Neural cell (in vitro differentiated cells): ENCODE measurements around the gene PSMC3. TPM values are rescaled to one million over a fixed set of nuclear protein-coding genes. Genes with fewer than 3 reads are reported as not detected.

Source experiments
- H2AFZ ChIP-seq: fragments of 200-600, 300-800 bp; sonication (generic), shearing (Covaris generic); 2 replicates; pipeline ENCODE4 v1.6.0; 2014; ENCODE audit warnings: low read depth, mild to moderate bottlenecking, antibody characterized with exemption, low read length, moderate library complexity
- H3F3A ChIP-seq: fragments of 200-600 bp; shearing (Covaris generic); 2 replicates; pipeline ENCODE4 v1.6.1; 2016; ENCODE audit warnings: mild to moderate bottlenecking, moderate library complexity, mixed read lengths, antibody characterized with exemption, low read length; ENCODE audit not compliant: insufficient read depth, poor library complexity, severe bottlenecking
- H3K27ac ChIP-seq: fragments of 200-600, 300-800 bp; sonication (generic), shearing (Covaris generic); 2 replicates; pipeline ENCODE4 v1.5.1; 2014; ENCODE audit warnings: mild to moderate bottlenecking, low read length, moderate library complexity
- H3K27me3 ChIP-seq: fragments of 300-800, 200-600 bp; sonication (generic), shearing (Covaris generic); 2 replicates; pipeline ENCODE4 v1.6.0; 2014; ENCODE audit warnings: mild to moderate bottlenecking, low read depth, low read length, moderate library complexity; ENCODE audit not compliant: insufficient read depth
- H3K36me3 ChIP-seq: fragments of 300-800, 200-600 bp; sonication (generic), shearing (Covaris generic); 2 replicates; pipeline ENCODE4 v1.5.1; 2014; ENCODE audit warnings: mild to moderate bottlenecking, antibody characterized with exemption, low read length, moderate library complexity; ENCODE audit not compliant: insufficient read depth
- H3K4me2 ChIP-seq: fragments of 300-800, 200-600 bp; sonication (generic), shearing (Covaris generic); 2 replicates; pipeline ENCODE4 v1.6.0; 2014; ENCODE audit warnings: mild to moderate bottlenecking, low read length
- H3K4me3 ChIP-seq: fragments of 300-800, 200-600 bp; sonication (generic), shearing (Covaris generic); 2 replicates; pipeline ENCODE4 v1.5.1; 2014; ENCODE audit warnings: mild to moderate bottlenecking, low read length, moderate library complexity
- H3K79me2 ChIP-seq: fragments of 200-600 bp; shearing (Covaris generic); replicated peaks from 2 replicates; pipeline ENCODE4 v1.6.0; 2014; ENCODE audit warnings: mild to moderate bottlenecking, low read length, moderate library complexity; ENCODE audit not compliant: insufficient read depth
- H3K9ac ChIP-seq: fragments of 300-800, 200-600 bp; sonication (generic), shearing (Covaris generic); 2 replicates; pipeline ENCODE4 v1.6.1; 2016; ENCODE audit warnings: mild to moderate bottlenecking, low read length, mixed read lengths
- H3K9me2 ChIP-seq: fragments of 200-600 bp; shearing (Covaris generic); 2 replicates; pipeline ENCODE4 v1.6.1; 2016; ENCODE audit warnings: mild to moderate bottlenecking, low read length, mixed read lengths; ENCODE audit not compliant: insufficient read depth
- H3K9me3 ChIP-seq: fragments of 200-600, 300-800 bp; sonication (generic), shearing (Covaris generic); 2 replicates; pipeline ENCODE4 v1.6.1; 2016; ENCODE audit warnings: mild to moderate bottlenecking, mixed run types, low read length, moderate library complexity, mixed read lengths
- H4K20me1 ChIP-seq: fragments of 200-600 bp; shearing (Covaris generic); 2 replicates; pipeline ENCODE4 v1.6.1; 2016; ENCODE audit warnings: mild to moderate bottlenecking, mixed run types; ENCODE audit not compliant: insufficient read depth
- CTCF ChIP-seq: fragments of 450-650 bp; IDR thresholded peaks from 2 replicates; pipeline ENCODE4 v1.5.1; 2014; ENCODE audit warnings: antibody characterized with exemption, mild to moderate bottlenecking, moderate library complexity; ENCODE audit not compliant: poor library complexity, severe bottlenecking
- EP300 ChIP-seq: fragments of 450-650 bp; conservative IDR thresholded peaks from 2 replicates; pipeline ENCODE4 v1.6.1; 2014; ENCODE audit warnings: antibody characterized with exemption, mild to moderate bottlenecking, moderate library complexity; ENCODE audit not compliant: poor library complexity, severe bottlenecking
- EZH2 ChIP-seq: fragments of 200-600, 300-800 bp; shearing (Covaris generic), sonication (generic); IDR thresholded peaks from 2 replicates; pipeline ENCODE4 v1.6.1; 2014; ENCODE audit warnings: antibody characterized with exemption, low read length, borderline replicate concordance, mild to moderate bottlenecking; ENCODE audit not compliant: insufficient read depth, poor library complexity, severe bottlenecking
- MXI1 ChIP-seq: fragments of 450-650 bp; conservative IDR thresholded peaks from 2 replicates; pipeline ENCODE4 v1.6.1; 2014; ENCODE audit warnings: antibody characterized with exemption, mild to moderate bottlenecking; ENCODE audit not compliant: poor library complexity, severe bottlenecking
- POLR2AphosphoS5 ChIP-seq: IDR thresholded peaks from 2 replicates; pipeline ENCODE4 v1.6.1; 2012
- RAD21 ChIP-seq: fragments of 450-650 bp; conservative IDR thresholded peaks from 2 replicates; pipeline ENCODE4 v1.6.1; 2014; ENCODE audit warnings: antibody characterized with exemption, mild to moderate bottlenecking, moderate library complexity
- SMC3 ChIP-seq: fragments of 450-650 bp; conservative IDR thresholded peaks from 2 replicates; pipeline ENCODE4 v1.6.1; 2014; ENCODE audit warnings: antibody characterized with exemption, mild to moderate bottlenecking, moderate library complexity; ENCODE audit not compliant: poor library complexity
- TAF1 ChIP-seq: IDR thresholded peaks from 2 replicates; pipeline ENCODE4 v1.6.1; 2012; ENCODE audit warnings: low read depth
- polyA plus RNA-seq: library from polyadenylated mRNA; depleted of rRNA; stranded (reverse); fragments of >200 nt; gene quantifications from 2 replicates; pipeline ENCODE4 v1.2.3, GENCODE V29; 2014
- TF ChIP-seq, protein P1 (sequence below): IDR thresholded peaks from 2 replicates; pipeline ENCODE4 v1.6.1; 2012; ENCODE audit warnings: borderline replicate concordance

The PSMC3 gene
- polyA plus RNA-seq, 1 donor from 2014 or later, result 157 TPM

- Histone ChIP-seq H3K79me2 (no peaks in the 10 kb centered on the region), H3K9me3 (no peaks in the 10 kb centered on the region), H4K20me1 (no peaks in the 10 kb centered on the region), H3K4me3 (no peak overlapping the region), H3K36me3 (no peaks in the 10 kb centered on the region), H3K27me3 (no peaks in the 10 kb centered on the region), H2AFZ (no peak overlapping the region), H3K9me2 (no peaks in the 10 kb centered on the region), H3K4me2 (no peak overlapping the region), H3F3A (no peaks in the 10 kb centered on the region), H3K9ac (no peak overlapping the region), H3K27ac (no peak overlapping the region)
- TF ChIP-seq TAF1, result no peak
Observed at GRCh38 chr11:47376107-47376524, 50.1 kb downstream of the PSMC3 start.

DNA sequence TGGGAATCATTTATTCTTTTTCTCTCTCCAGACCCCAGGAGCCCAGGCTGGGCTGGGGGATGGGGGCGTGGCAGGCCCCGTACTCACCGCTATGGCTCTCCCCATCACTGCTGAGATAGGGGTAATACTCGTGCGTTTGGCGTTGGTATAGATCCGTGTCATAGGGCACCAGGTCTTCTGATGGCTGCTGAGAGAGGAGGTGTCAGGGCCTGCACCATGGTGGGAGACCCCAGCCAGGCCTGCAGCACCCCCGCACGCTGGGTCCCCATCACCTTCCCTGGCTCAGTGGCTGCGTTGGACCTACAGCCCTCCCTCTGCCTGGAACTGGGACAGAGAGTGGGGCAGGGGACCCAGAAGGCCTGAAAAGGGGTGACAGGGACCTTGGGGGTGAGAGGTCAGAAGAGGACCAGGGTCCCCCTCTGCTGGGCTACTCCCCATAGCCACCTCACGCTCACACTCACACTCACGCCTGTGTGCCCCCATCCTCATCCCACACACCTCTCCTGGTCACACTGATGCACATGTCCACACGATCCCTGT lies 50.6 kb downstream of the PSMC3 start:
- Histone ChIP-seq H3K36me3 (no peaks in the 10 kb centered on the region), H3K4me3 (no peak overlapping the region), H4K20me1 (no peaks in the 10 kb centered on the region), H3K27ac (no peak overlapping the region), H3K9me3 (no peaks in the 10 kb centered on the region), H3K27me3 (no peaks in the 10 kb centered on the region), H3K9ac (no peak overlapping the region), H3F3A (no peaks in the 10 kb centered on the region), H3K9me2 (no peaks in the 10 kb centered on the region), H3K4me2 (no peak overlapping the region), H2AFZ (no peak overlapping the region), H3K79me2 (no peaks in the 10 kb centered on the region)
- TF ChIP-seq MXI1 (no peak), SMC3 (no peak), POLR2AphosphoS5 (no peak), EP300 (no peak)

GRCh38 chr11:47375020-47375419 lies 51.2 kb downstream of the PSMC3 start:
- TF ChIP-seq POLR2AphosphoS5, result no peak
- TF ChIP-seq TAF1, result no peak
- H3K9me2 ChIP-seq, result no peaks in the 10 kb centered on the region
- no peaks in the 10 kb centered on the region for H3F3A ChIP-seq
- H3K4me3 ChIP-seq, result no peak overlapping the region
- no peak overlapping the region for H3K27ac ChIP-seq
- H3K79me2 ChIP-seq, result no peaks in the 10 kb centered on the region
- no peak overlapping the region for H3K9ac ChIP-seq
- H3K9me3 ChIP-seq, result no peaks in the 10 kb centered on the region
- no peaks in the 10 kb centered on the region for H3K36me3 ChIP-seq
- no peak overlapping the region for H3K4me2 ChIP-seq
- no peaks in the 10 kb centered on the region for H3K27me3 ChIP-seq
- H4K20me1 ChIP-seq, result no peaks in the 10 kb centered on the region
- no peak overlapping the region for H2AFZ ChIP-seq

DNA sequence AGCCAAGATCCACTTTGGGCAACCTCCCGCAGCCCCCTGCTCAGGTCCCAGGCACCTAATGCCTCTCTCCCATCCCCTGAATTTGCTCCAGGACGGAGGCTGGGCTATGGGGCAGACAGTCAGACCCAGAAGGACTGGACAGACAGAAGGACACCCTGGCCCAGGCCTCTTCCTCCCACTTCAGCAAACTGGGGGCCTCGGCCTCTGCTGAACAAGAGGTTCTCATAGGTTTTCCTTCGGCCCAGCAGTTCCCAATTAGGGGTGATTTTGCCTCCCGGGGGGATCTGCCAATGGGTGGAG lies 51.6 kb downstream of the PSMC3 start:
- Histone ChIP-seq H3K4me2 (no peak overlapping the region), H3K9ac (no peak overlapping the region), H3F3A (no peaks in the 10 kb centered on the region), H3K4me3 (no peak overlapping the region), H3K9me3 (no peaks in the 10 kb centered on the region), H3K27me3 (no peaks in the 10 kb centered on the region), H3K36me3 (no peaks in the 10 kb centered on the region), H3K79me2 (no peaks in the 10 kb centered on the region), H4K20me1 (no peaks in the 10 kb centered on the region), H3K9me2 (no peaks in the 10 kb centered on the region), H3K27ac (no peak overlapping the region), H2AFZ (no peak overlapping the region)
- TF ChIP-seq CTCF (no peak), RAD21 (no peak), EZH2 (no peak), SMC3 (no peak), EP300 (no peak), TAF1 (no peak), MXI1 (no peak), POLR2AphosphoS5 (no peak)
- TF ChIP-seq, protein P1, sequence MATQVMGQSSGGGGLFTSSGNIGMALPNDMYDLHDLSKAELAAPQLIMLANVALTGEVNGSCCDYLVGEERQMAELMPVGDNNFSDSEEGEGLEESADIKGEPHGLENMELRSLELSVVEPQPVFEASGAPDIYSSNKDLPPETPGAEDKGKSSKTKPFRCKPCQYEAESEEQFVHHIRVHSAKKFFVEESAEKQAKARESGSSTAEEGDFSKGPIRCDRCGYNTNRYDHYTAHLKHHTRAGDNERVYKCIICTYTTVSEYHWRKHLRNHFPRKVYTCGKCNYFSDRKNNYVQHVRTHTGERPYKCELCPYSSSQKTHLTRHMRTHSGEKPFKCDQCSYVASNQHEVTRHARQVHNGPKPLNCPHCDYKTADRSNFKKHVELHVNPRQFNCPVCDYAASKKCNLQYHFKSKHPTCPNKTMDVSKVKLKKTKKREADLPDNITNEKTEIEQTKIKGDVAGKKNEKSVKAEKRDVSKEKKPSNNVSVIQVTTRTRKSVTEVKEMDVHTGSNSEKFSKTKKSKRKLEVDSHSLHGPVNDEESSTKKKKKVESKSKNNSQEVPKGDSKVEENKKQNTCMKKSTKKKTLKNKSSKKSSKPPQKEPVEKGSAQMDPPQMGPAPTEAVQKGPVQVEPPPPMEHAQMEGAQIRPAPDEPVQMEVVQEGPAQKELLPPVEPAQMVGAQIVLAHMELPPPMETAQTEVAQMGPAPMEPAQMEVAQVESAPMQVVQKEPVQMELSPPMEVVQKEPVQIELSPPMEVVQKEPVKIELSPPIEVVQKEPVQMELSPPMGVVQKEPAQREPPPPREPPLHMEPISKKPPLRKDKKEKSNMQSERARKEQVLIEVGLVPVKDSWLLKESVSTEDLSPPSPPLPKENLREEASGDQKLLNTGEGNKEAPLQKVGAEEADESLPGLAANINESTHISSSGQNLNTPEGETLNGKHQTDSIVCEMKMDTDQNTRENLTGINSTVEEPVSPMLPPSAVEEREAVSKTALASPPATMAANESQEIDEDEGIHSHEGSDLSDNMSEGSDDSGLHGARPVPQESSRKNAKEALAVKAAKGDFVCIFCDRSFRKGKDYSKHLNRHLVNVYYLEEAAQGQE, result no peak
